ENCODE measurements around the gene PAQR5.

PAQR5 gene

GRCh38 chr15:69303337-69304181 is 4.8 kb downstream of the PAQR5 start:
- Histone ChIP-seq H3K36me3 (ENCODE audit: control insufficient read depth, insufficient read depth, low read length) (no peaks in the 10 kb centered on the region), H3K27me3 (replicated peaks; ENCODE audit: control insufficient read depth, insufficient read depth, low read length, poor library complexity, severe bottlenecking) (peaks cover 14% of the 10 kb centered on the region), H3K9me3 (ENCODE audit: control insufficient read depth, low read length) (no peaks in the 10 kb centered on the region), H3K4me3 (ENCODE audit: insufficient read depth, low read depth, low read length, poor library complexity, severe bottlenecking) (no peak overlapping the region), H3K4me1 (ENCODE audit: control insufficient read depth, insufficient read depth, low read length, poor library complexity, severe bottlenecking) (no peaks in the 10 kb centered on the region), H3K27ac (ENCODE audit: insufficient read depth, low read length, poor library complexity, severe bottlenecking) (no peak overlapping the region)
- no peak for DNase-seq

- Histone ChIP-seq H3K27ac (ENCODE audit: insufficient read depth, low read length, poor library complexity, severe bottlenecking) (no peak overlapping the region), H3K27me3 (replicated peaks; ENCODE audit: control insufficient read depth, insufficient read depth, low read length, poor library complexity, severe bottlenecking) (peaks cover 10% of the 10 kb centered on the region), H3K9me3 (ENCODE audit: control insufficient read depth, low read length) (no peaks in the 10 kb centered on the region), H3K4me3 (ENCODE audit: insufficient read depth, low read depth, low read length, poor library complexity, severe bottlenecking) (no peak overlapping the region), H3K4me1 (ENCODE audit: control insufficient read depth, insufficient read depth, low read length, poor library complexity, severe bottlenecking) (no peaks in the 10 kb centered on the region), H3K36me3 (ENCODE audit: control insufficient read depth, insufficient read depth, low read length) (no peaks in the 10 kb centered on the region)
- no peak for DNase-seq
Observed at GRCh38 chr15:69304182-69304545, 5.5 kb downstream of the PAQR5 start.

GRCh38 chr15:69305204-69305931 is 6.7 kb downstream of the PAQR5 start:
- no peak overlapping the region for H3K27ac ChIP-seq (ENCODE audit: insufficient read depth, low read length, poor library complexity, severe bottlenecking)
- no peaks in the 10 kb centered on the region for H3K27me3 ChIP-seq (replicated peaks; ENCODE audit: control insufficient read depth, insufficient read depth, low read length, poor library complexity, severe bottlenecking)
- H3K9me3 ChIP-seq (ENCODE audit: control insufficient read depth, low read length): no peaks in the 10 kb centered on the region
- DNase-seq: no peak
- H3K4me3 ChIP-seq (ENCODE audit: insufficient read depth, low read depth, low read length, poor library complexity, severe bottlenecking): no peak overlapping the region
- H3K36me3 ChIP-seq (ENCODE audit: control insufficient read depth, insufficient read depth, low read length): no peaks in the 10 kb centered on the region
- H3K4me1 ChIP-seq (ENCODE audit: control insufficient read depth, insufficient read depth, low read length, poor library complexity, severe bottlenecking): no peaks in the 10 kb centered on the region

GRCh38 chr15:69305933-69306568 is 7.3 kb downstream of the PAQR5 start:
- H3K4me1 ChIP-seq (ENCODE audit: control insufficient read depth, insufficient read depth, low read length, poor library complexity, severe bottlenecking): no peaks in the 10 kb centered on the region
- H3K9me3 ChIP-seq (ENCODE audit: control insufficient read depth, low read length): no peaks in the 10 kb centered on the region
- DNase-seq: no peak
- no peaks in the 10 kb centered on the region for H3K36me3 ChIP-seq (ENCODE audit: control insufficient read depth, insufficient read depth, low read length)
- H3K27me3 ChIP-seq (replicated peaks; ENCODE audit: control insufficient read depth, insufficient read depth, low read length, poor library complexity, severe bottlenecking): no peaks in the 10 kb centered on the region
- no peak overlapping the region for H3K27ac ChIP-seq (ENCODE audit: insufficient read depth, low read length, poor library complexity, severe bottlenecking)
- H3K4me3 ChIP-seq (ENCODE audit: insufficient read depth, low read depth, low read length, poor library complexity, severe bottlenecking): no peak overlapping the region

- DNase-seq: no peak
- H3K9me3 ChIP-seq (ENCODE audit: control insufficient read depth, low read length): no peaks in the 10 kb centered on the region
Observed at GRCh38 chr15:69307939-69308338, 9.2 kb downstream of the PAQR5 start.

GRCh38 chr15:69308949-69309348 is 10.2 kb downstream of the PAQR5 start:
- Histone ChIP-seq H3K27ac (ENCODE audit: insufficient read depth, low read length, poor library complexity, severe bottlenecking) (no peak overlapping the region), H3K27me3 (replicated peaks; ENCODE audit: control insufficient read depth, insufficient read depth, low read length, poor library complexity, severe bottlenecking) (no peaks in the 10 kb centered on the region), H3K36me3 (ENCODE audit: control insufficient read depth, insufficient read depth, low read length) (no peaks in the 10 kb centered on the region), H3K4me3 (ENCODE audit: insufficient read depth, low read depth, low read length, poor library complexity, severe bottlenecking) (no peak overlapping the region), H3K9me3 (ENCODE audit: control insufficient read depth, low read length) (no peaks in the 10 kb centered on the region), H3K4me1 (ENCODE audit: control insufficient read depth, insufficient read depth, low read length, poor library complexity, severe bottlenecking) (no peaks in the 10 kb centered on the region)
- no peak for DNase-seq

More at GRCh38 chr15:69307939-69308338, 9.2 kb downstream of the PAQR5 start:
- Histone ChIP-seq H3K4me3 (ENCODE audit: insufficient read depth, low read depth, low read length, poor library complexity, severe bottlenecking) (no peak overlapping the region), H3K27me3 (replicated peaks; ENCODE audit: control insufficient read depth, insufficient read depth, low read length, poor library complexity, severe bottlenecking) (no peaks in the 10 kb centered on the region), H3K27ac (ENCODE audit: insufficient read depth, low read length, poor library complexity, severe bottlenecking) (no peak overlapping the region), H3K36me3 (ENCODE audit: control insufficient read depth, insufficient read depth, low read length) (no peaks in the 10 kb centered on the region), H3K4me1 (ENCODE audit: control insufficient read depth, insufficient read depth, low read length, poor library complexity, severe bottlenecking) (no peaks in the 10 kb centered on the region)

- Histone ChIP-seq H3K9me3 (ENCODE audit: control insufficient read depth, low read length) (no peaks in the 10 kb centered on the region), H3K4me1 (ENCODE audit: control insufficient read depth, insufficient read depth, low read length, poor library complexity, severe bottlenecking) (no peaks in the 10 kb centered on the region), H3K27me3 (replicated peaks; ENCODE audit: control insufficient read depth, insufficient read depth, low read length, poor library complexity, severe bottlenecking) (no peaks in the 10 kb centered on the region), H3K27ac (ENCODE audit: insufficient read depth, low read length, poor library complexity, severe bottlenecking) (no peak overlapping the region), H3K36me3 (ENCODE audit: control insufficient read depth, insufficient read depth, low read length) (no peaks in the 10 kb centered on the region), H3K4me3 (ENCODE audit: insufficient read depth, low read depth, low read length, poor library complexity, severe bottlenecking) (no peak overlapping the region)
- no peak for DNase-seq
Observed at GRCh38 chr15:69311319-69311721, 12.6 kb downstream of the PAQR5 start.

GRCh38 chr15:69313432-69314000 is 14.8 kb downstream of the PAQR5 start:
- DNase-seq: no peak
- Histone ChIP-seq H3K4me3 (ENCODE audit: insufficient read depth, low read depth, low read length, poor library complexity, severe bottlenecking) (no peak overlapping the region), H3K27me3 (replicated peaks; ENCODE audit: control insufficient read depth, insufficient read depth, low read length, poor library complexity, severe bottlenecking) (no peaks in the 10 kb centered on the region), H3K36me3 (ENCODE audit: control insufficient read depth, insufficient read depth, low read length) (no peaks in the 10 kb centered on the region), H3K4me1 (ENCODE audit: control insufficient read depth, insufficient read depth, low read length, poor library complexity, severe bottlenecking) (no peaks in the 10 kb centered on the region), H3K27ac (ENCODE audit: insufficient read depth, low read length, poor library complexity, severe bottlenecking) (no peak overlapping the region), H3K9me3 (ENCODE audit: control insufficient read depth, low read length) (no peaks in the 10 kb centered on the region)

- Histone ChIP-seq H3K36me3 (ENCODE audit: control insufficient read depth, insufficient read depth, low read length) (no peaks in the 10 kb centered on the region), H3K4me3 (ENCODE audit: insufficient read depth, low read depth, low read length, poor library complexity, severe bottlenecking) (no peak overlapping the region), H3K27me3 (replicated peaks; ENCODE audit: control insufficient read depth, insufficient read depth, low read length, poor library complexity, severe bottlenecking) (no peaks in the 10 kb centered on the region), H3K9me3 (ENCODE audit: control insufficient read depth, low read length) (no peaks in the 10 kb centered on the region), H3K4me1 (ENCODE audit: control insufficient read depth, insufficient read depth, low read length, poor library complexity, severe bottlenecking) (no peaks in the 10 kb centered on the region), H3K27ac (ENCODE audit: insufficient read depth, low read length, poor library complexity, severe bottlenecking) (no peak overlapping the region)
- no peak for DNase-seq
Observed at GRCh38 chr15:69314131-69314530, 15.4 kb downstream of the PAQR5 start.
